Activated CD4-positive, CD25-positive, alpha-beta regulatory T cell (primary cell): ENCODE results near the gene CHRNB2.

ENCODE experiments used
- DNase-seq, 4 experiments: peaks; one replicate each; lab custom pipeline; 2025; lab: John Stamatoyannopoulos, UW

Gene CHRNB2

GRCh38 chr1:154552036-154552435, 15.5 kb upstream of the CHRNB2 start:
- DNase-seq, result no peak

GRCh38 chr1:154553056-154554030, 14.2 kb upstream of the CHRNB2 start:
- DNase-seq, result no peak

GRCh38 chr1:154556422-154556821, 11.2 kb upstream of the CHRNB2 start:
- no peak for DNase-seq

- no peak for DNase-seq
Observed at GRCh38 chr1:154557248-154557938, 10.2 kb upstream of the CHRNB2 start.

GRCh38 chr1:154557939-154558719, 9.4 kb upstream of the CHRNB2 start, which contains the start of gene UBE2Q1:
Gene UBE2Q1, minus strand, starts transcription at chr1:154558662. Its CDS starts 109 bp downstream, at chr1:154558553.
- DNase-seq, result peak in 2 of 4 experiments; percentile 49

- peak; percentile 97 to 99 (median 98) for DNase-seq
Observed at GRCh38 chr1:154558720-154559465, 8.7 kb upstream of the CHRNB2 start.

GRCh38 chr1:154559466-154560044, 8.0 kb upstream of the CHRNB2 start:
- DNase-seq, result peak; percentile 50 to 66 (median 62)

GRCh38 chr1:154565876-154566275, 1.7 kb upstream of the CHRNB2 start:
- DNase-seq, result no peak

- DNase-seq, result no peak
Observed at GRCh38 chr1:154568157-154568815, 708 bp downstream of the CHRNB2 start.

GRCh38 chr1:154571244-154571963, 3.8 kb downstream of the CHRNB2 start:
- DNase-seq, result no peak

- no peak for DNase-seq
Observed at GRCh38 chr1:154571964-154572288, 4.3 kb downstream of the CHRNB2 start.

- DNase-seq, result no peak
Observed at GRCh38 chr1:154572468-154573167, 5.0 kb downstream of the CHRNB2 start.

- DNase-seq, result no peak
Observed at GRCh38 chr1:154573168-154573510, 5.6 kb downstream of the CHRNB2 start.

GRCh38 chr1:154574716-154575115, 7.1 kb downstream of the CHRNB2 start:
- DNase-seq, result no peak

GRCh38 chr1:154575147-154575927, 7.8 kb downstream of the CHRNB2 start:
- DNase-seq, result no peak

GRCh38 chr1:154575951-154576566, 8.5 kb downstream of the CHRNB2 start:
- DNase-seq, result no peak

- no peak for DNase-seq
Observed at GRCh38 chr1:154577346-154578057, 9.9 kb downstream of the CHRNB2 start.

GRCh38 chr1:154578058-154578418, 10.5 kb downstream of the CHRNB2 start:
- no peak for DNase-seq
